Activated CD4-positive, alpha-beta T cell treated with anti-CD3 and anti-CD28 coated beads, Interleukin-2, Interleukin-4, amounts not matched to agents 100 ng/mL and 50 ng/mL, durations not matched to agents 16 hours and 8 hours (primary cell): Measurements from ENCODE around the gene SPATA31A5.
"Not testable (repeated sequence)": the region's sequence is repeated elsewhere in the genome, so short reads cannot be mapped to it uniquely, and the experiment has no call there.

Source experiments
- DNase-seq: peaks from one replicate; pipeline ENCODE4 v3.0.0-alpha.2; 2020; ENCODE audit warnings: low spot score

The SPATA31A5 gene

DNA sequence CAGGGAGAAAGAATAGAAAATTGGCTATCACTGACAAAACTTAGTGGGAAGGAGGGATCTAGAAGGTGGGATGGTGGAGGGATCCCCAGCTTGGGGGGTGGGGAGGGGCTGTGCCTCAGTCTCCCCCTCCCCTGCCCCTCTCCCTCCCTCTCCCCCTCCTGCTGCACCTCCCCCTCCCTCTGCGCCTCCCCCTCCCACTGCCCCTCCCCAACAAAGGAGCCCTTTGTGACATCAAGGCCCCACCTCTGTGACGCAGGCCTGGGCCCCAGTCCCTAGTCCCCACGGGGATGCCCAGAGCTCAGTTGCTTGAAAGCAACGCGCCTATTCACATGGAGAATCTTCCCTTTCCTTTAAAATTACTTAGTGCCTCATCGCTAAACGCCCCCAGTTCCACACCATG lies at the start of gene SPATA31A5:
TSS of gene SPATA31A5 (plus strand) at position 301 of the 400 bp plus-strand sequence. CDS start at position 330, 29 bp downstream.
- DNase-seq, result not testable (repeated sequence)

DNA sequence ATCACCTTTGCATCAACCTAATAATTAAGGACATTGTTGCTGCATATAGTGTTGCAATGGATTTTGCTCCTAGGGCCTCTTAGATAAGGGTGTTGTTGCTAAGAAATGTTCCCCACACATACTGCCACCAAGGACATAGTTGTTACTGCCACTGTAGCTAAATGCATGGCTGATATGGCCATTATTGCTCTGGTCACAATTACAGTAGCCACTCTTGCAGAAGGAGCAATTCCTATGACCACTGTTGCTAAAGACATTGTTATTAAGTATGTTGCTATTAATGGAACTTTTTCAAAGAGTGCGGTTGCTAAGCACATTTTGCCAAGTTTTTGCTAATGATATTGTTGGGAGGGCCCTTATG lies 48.8 kb downstream of the SPATA31A5 start:
- DNase-seq, result not testable (repeated sequence)

- not testable (repeated sequence) for DNase-seq
Measured at GRCh38 chr9:60966382-60966781, 52.2 kb downstream of the SPATA31A5 start.
